NCI-H226 (cell line): ENCODE data around the gene LMTK3.
A peak's percentile ranks its signal among the peaks of the same experiment; 100 is the strongest.

Experiments used
- DNase-seq: peaks from one replicate; pipeline ENCODE4 v3.0.0-alpha.2; 2015

The LMTK3 gene

GRCh38 chr19:48484931-48485612 lies 26.6 kb downstream of the LMTK3 start:
- DNase-seq = no peak

GRCh38 chr19:48484247-48484893 lies 27.3 kb downstream of the LMTK3 start:
- DNase-seq = no peak

GRCh38 chr19:48483301-48483700 lies 28.3 kb downstream of the LMTK3 start:
- DNase-seq = no peak

- no peak for DNase-seq
Measured at GRCh38 chr19:48481846-48482639, 29.6 kb downstream of the LMTK3 start.

GRCh38 chr19:48480558-48481500 lies 30.8 kb downstream of the LMTK3 start:
- DNase-seq = no peak

GRCh38 chr19:48480183-48480557 lies 31.5 kb downstream of the LMTK3 start:
- DNase-seq = no peak

- DNase-seq = no peak
Measured at GRCh38 chr19:48479686-48480085, 31.9 kb downstream of the LMTK3 start.

- DNase-seq = no peak
Measured at GRCh38 chr19:48478339-48479256, 33.0 kb downstream of the LMTK3 start.

- DNase-seq = no peak
Measured at GRCh38 chr19:48477698-48478338, 33.8 kb downstream of the LMTK3 start.

GRCh38 chr19:48477067-48477685 lies 34.5 kb downstream of the LMTK3 start:
- no peak for DNase-seq

GRCh38 chr19:48476176-48476575 lies 35.5 kb downstream of the LMTK3 start:
- DNase-seq = no peak

GRCh38 chr19:48475369-48476068 lies 36.1 kb downstream of the LMTK3 start:
- DNase-seq = no peak

GRCh38 chr19:48474084-48474592 lies 37.5 kb downstream of the LMTK3 start:
- DNase-seq = no peak

- DNase-seq = no peak
Measured at GRCh38 chr19:48473161-48473966, 38.3 kb downstream of the LMTK3 start.

GRCh38 chr19:48471836-48472235 lies 39.8 kb downstream of the LMTK3 start:
- no peak for DNase-seq

- no peak for DNase-seq
Measured at GRCh38 chr19:48470856-48471255, 40.8 kb downstream of the LMTK3 start.

GRCh38 chr19:48469934-48470680 lies 41.5 kb downstream of the LMTK3 start:
- DNase-seq = no peak

GRCh38 chr19:48469289-48469881 lies 42.2 kb downstream of the LMTK3 start, which contains the start of gene CYTH2:
Gene CYTH2, plus strand, starts transcription at chr19:48469369. Its CDS starts 139 bp downstream, at chr19:48469508.
- DNase-seq = peak; percentile 78
